Left lung (tissue), 10 donors: ENCODE data around the gene DMD. TPM values are rescaled to one million over a fixed set of nuclear protein-coding genes. Genes with fewer than 3 reads are reported as not detected.
"Not testable (repeated sequence)": the region's sequence is repeated elsewhere in the genome, so short reads cannot be mapped to it uniquely, and the experiment has no call there.

ENCODE experiments used
- ATAC-seq: fragments of 200-7000 bp; cut with Tn5 transposase; one replicate; pipeline ENCODE4 v1.9.1; 2020; ENCODE audit warnings: moderate library complexity
- DNase-seq, 4 donors: peaks; one replicate each; pipeline ENCODE4 v3.0.0-alpha.2; 2013 to 2020
- H3K27ac ChIP-seq, 2 donors: fragments of 200-600 bp; sonication (generic) in 1 of 2; one replicate each; pipeline versions ENCODE4 v1.5.0 to v1.8.0; 2020 to 2021
- H3K27me3 ChIP-seq, 2 donors: fragments of 200-600 bp; sonication (generic) in 1 of 2; one replicate each; pipeline versions ENCODE4 v1.5.0 to v1.8.0; 2020 to 2021
- H3K36me3 ChIP-seq, 2 donors: fragments of 200-600 bp; sonication (generic) in 1 of 2; one replicate each; pipeline versions ENCODE4 v1.5.0 to v1.8.0; 2020 to 2021
- H3K4me1 ChIP-seq, 2 donors: fragments of 200-600 bp; one replicate each; pipeline ENCODE4 v1.8.0; 2021
- H3K4me3 ChIP-seq, 2 donors: fragments of 200-600 bp; sonication (generic) in 1 of 2; one replicate each; pipeline versions ENCODE4 v1.5.0 to v1.8.0; 2020 to 2021; ENCODE audit warnings: mild to moderate bottlenecking in 1 of 2
- H3K9me3 ChIP-seq, 2 donors: fragments of 200-600 bp; sonication (generic) in 1 of 2; one replicate each; pipeline versions ENCODE4 v1.5.0 to v1.8.0; 2020 to 2021
- intact Hi-C, 2 donors: fragments of 100-400 bp; cut with DNase I; formaldehyde crosslinking; loops; one replicate each; pipeline versions ENCODE4 v1.11.2 to v1.14.2; 2022
- polyA plus RNA-seq, 6 donors: library from polyadenylated mRNA; unstranded; fragments of 120-200 nt; gene quantifications; one replicate each; pipeline ENCODE4 v1.2.1, GENCODE V29; 2013; ENCODE audit not compliant: insufficient read length in 6 of 6
- total RNA-seq, 2 donors: library from RNA; stranded (reverse); fragmentation: NEBNext Ultra II Directional; extraction: Animal tissue kit (Norgen Biotek cat#: 25700); gene quantifications; one replicate each; pipeline ENCODE4 v1.2.1, GENCODE V29; 2021
- TF ChIP-seq, protein P1 (sequence below), 2 donors: fragments of 200-600 bp; sonication (generic) in 1 of 2; IDR thresholded peaks; one replicate each; pipeline versions ENCODE4 v1.5.0 to v1.8.0; 2021; ENCODE audit warnings: antibody characterized with exemption in 2 of 2
- donor health status: DM: no; HTN: yes; CAD: no.
- donor health status: DM: no; HTN: no; CAD: no.

The DMD gene
- total and polyA plus RNA-seq, 8 donors = 16.6 to 68.8 (median 54.0) TPM

DNA sequence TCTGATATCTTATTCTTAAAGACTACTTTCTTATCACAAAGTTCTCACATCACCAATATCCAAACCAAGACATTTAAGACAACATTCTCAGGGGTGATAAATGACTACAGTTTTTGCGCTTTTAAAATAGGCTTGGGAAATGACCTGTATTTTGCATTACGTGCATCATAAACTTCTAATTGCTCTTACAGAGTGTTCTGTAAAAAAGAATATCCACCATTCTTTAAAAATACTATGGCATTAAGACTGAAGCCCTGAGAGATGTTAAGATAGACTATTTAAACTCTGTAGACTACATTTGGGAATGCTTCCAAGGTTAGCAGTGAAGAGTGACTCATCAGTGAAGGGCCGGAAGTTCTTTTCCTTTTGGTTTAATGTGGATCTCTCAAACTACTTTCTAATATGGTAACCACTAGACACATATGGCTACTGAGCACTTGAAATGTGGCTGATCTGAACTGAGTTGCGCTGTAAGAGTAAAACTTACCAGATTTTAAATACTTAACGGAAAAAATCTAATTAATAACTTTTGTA, 1620.7 kb downstream of the DMD start:
- ATAC-seq (no peak), DNase-seq (no peak)
- no peaks in the 10 kb centered on the region for H3K9me3 ChIP-seq
- H3K4me3 ChIP-seq = no peak overlapping the region
- no peaks in the 10 kb centered on the region for H3K27me3 ChIP-seq
- H3K36me3 ChIP-seq = no peaks in the 10 kb centered on the region
- intact Hi-C loops = no loop called here
- no peaks in the 10 kb centered on the region for H3K4me1 ChIP-seq
- no peak overlapping the region for H3K27ac ChIP-seq
- TF ChIP-seq, protein P1, sequence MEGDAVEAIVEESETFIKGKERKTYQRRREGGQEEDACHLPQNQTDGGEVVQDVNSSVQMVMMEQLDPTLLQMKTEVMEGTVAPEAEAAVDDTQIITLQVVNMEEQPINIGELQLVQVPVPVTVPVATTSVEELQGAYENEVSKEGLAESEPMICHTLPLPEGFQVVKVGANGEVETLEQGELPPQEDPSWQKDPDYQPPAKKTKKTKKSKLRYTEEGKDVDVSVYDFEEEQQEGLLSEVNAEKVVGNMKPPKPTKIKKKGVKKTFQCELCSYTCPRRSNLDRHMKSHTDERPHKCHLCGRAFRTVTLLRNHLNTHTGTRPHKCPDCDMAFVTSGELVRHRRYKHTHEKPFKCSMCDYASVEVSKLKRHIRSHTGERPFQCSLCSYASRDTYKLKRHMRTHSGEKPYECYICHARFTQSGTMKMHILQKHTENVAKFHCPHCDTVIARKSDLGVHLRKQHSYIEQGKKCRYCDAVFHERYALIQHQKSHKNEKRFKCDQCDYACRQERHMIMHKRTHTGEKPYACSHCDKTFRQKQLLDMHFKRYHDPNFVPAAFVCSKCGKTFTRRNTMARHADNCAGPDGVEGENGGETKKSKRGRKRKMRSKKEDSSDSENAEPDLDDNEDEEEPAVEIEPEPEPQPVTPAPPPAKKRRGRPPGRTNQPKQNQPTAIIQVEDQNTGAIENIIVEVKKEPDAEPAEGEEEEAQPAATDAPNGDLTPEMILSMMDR (IDR thresholded peaks at IDR 0.05) = no peak

GRCh38 chrX:31589503-31589902, 1621.8 kb downstream of the DMD start:
- DNase-seq (no peak), ATAC-seq (no peak)
- intact Hi-C loops = no loop called here
- Histone ChIP-seq H3K36me3 (no peaks in the 10 kb centered on the region), H3K27me3 (no peaks in the 10 kb centered on the region), H3K9me3 (no peaks in the 10 kb centered on the region), H3K27ac (no peak overlapping the region), H3K4me3 (no peak overlapping the region), H3K4me1 (no peaks in the 10 kb centered on the region)
- TF ChIP-seq, protein P1 (IDR thresholded peaks at IDR 0.05) = no peak

- TF ChIP-seq, protein P1 (IDR thresholded peaks at IDR 0.05) = no peak
- no peak for DNase-seq
- intact Hi-C loops = no loop called here
- Histone ChIP-seq H3K9me3 (no peaks in the 10 kb centered on the region), H3K27ac (no peak overlapping the region), H3K4me1 (no peaks in the 10 kb centered on the region), H3K27me3 (no peaks in the 10 kb centered on the region), H3K36me3 (no peaks in the 10 kb centered on the region), H3K4me3 (no peak overlapping the region)
- ATAC-seq = no peak
Observed at GRCh38 chrX:31588355-31588754, 1623.0 kb downstream of the DMD start.

DNA sequence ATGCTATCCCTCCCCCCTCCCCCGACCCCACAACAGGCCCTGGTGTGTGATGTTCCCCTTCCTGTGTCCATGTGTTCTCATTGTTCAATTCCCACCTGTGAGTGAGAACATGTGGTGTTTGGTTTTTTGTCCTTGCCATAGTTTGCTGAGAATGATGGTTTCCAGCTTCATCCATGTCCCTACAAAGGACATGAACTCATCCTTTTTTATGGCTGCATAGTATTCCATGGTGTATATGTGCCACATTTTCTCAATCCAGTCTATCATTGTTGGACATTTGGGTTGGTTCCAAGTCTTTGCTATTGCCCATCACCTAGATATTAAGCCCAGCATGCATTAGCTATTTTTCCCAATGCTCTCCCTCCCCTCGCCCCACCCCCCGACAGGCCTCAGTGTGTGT, 1627.5 kb downstream of the DMD start:
- H3K4me1 ChIP-seq, ATAC-seq, H3K27me3 ChIP-seq, H3K9me3 ChIP-seq, DNase-seq, H3K27ac ChIP-seq, H3K36me3 ChIP-seq, intact Hi-C loops, H3K4me3 ChIP-seq: not testable (repeated sequence)

GRCh38 chrX:31580726-31581125, 1630.6 kb downstream of the DMD start:
- H3K9me3 ChIP-seq = no peaks in the 10 kb centered on the region
- DNase-seq (no peak), ATAC-seq (no peak)
- H3K27me3 ChIP-seq = peaks cover 0 to 2% of the 10 kb centered on the region in 2 donors
- no peak overlapping the region for H3K4me3 ChIP-seq
- no peaks in the 10 kb centered on the region for H3K4me1 ChIP-seq
- H3K27ac ChIP-seq = no peak overlapping the region
- H3K36me3 ChIP-seq = no peaks in the 10 kb centered on the region
- intact Hi-C loops = no loop called here
- TF ChIP-seq, protein P1 (IDR thresholded peaks at IDR 0.05) = no peak

- no peaks in the 10 kb centered on the region for H3K4me1 ChIP-seq
- H3K9me3 ChIP-seq = no peaks in the 10 kb centered on the region
- TF ChIP-seq, protein P1 (IDR thresholded peaks at IDR 0.05) = no peak
- no peak overlapping the region for H3K4me3 ChIP-seq
- H3K36me3 ChIP-seq = no peaks in the 10 kb centered on the region
- DNase-seq (no peak), ATAC-seq (peak; percentile 52)
- H3K27me3 ChIP-seq = peaks cover 0 to 2% of the 10 kb centered on the region in 2 donors
- H3K27ac ChIP-seq = no peak overlapping the region
- intact Hi-C loops = no loop called here
Observed at GRCh38 chrX:31580227-31580626, 1631.1 kb downstream of the DMD start.
